Liver (tissue), 9 donors: Measurements from ENCODE around the gene ADAP1. TPM values are rescaled to one million over a fixed set of nuclear protein-coding genes. Genes with fewer than 3 reads are reported as not detected.
"Not testable (repeated sequence)": the region's sequence is repeated elsewhere in the genome, so short reads cannot be mapped to it uniquely, and the experiment has no call there.

Experiments
- DNase-seq: peaks from one replicate; pipeline ENCODE4 v3.0.0-alpha.2; 2017; ENCODE audit warnings: low spot score
- H3K27ac ChIP-seq, 2 donors: one replicate each; pipeline ENCODE4 v1.7.0; 2013; ENCODE audit warnings: inconsistent platforms in 2 of 2, low read length in 2 of 2, control low read depth in 1 of 2, low read depth in 1 of 2, mild to moderate bottlenecking in 1 of 2
- H3K27me3 ChIP-seq, 4 donors: one replicate each; pipeline versions ENCODE4 v1.6.1 to v1.7.0; 2013; ENCODE audit warnings: low read length in 3 of 4, inconsistent platforms in 1 of 4, mild to moderate bottlenecking in 1 of 4, moderate library complexity in 1 of 4; ENCODE audit not compliant: control insufficient read depth in 4 of 4, insufficient read depth in 4 of 4
- H3K36me3 ChIP-seq, 4 donors: one replicate each; pipeline versions ENCODE4 v1.6.1 to v1.7.0; 2013; ENCODE audit warnings: low read length in 3 of 4, mild to moderate bottlenecking in 3 of 4, low read depth in 1 of 4, moderate library complexity in 1 of 4; ENCODE audit not compliant: control insufficient read depth in 4 of 4, insufficient read depth in 3 of 4
- H3K4me1 ChIP-seq, 4 donors: one replicate each; pipeline versions ENCODE4 v1.6.1 to v1.7.0; 2013; ENCODE audit warnings: low read length in 3 of 4, mild to moderate bottlenecking in 3 of 4, moderate library complexity in 1 of 4; ENCODE audit not compliant: control insufficient read depth in 4 of 4, insufficient read depth in 4 of 4
- H3K4me3 ChIP-seq, 3 donors: one replicate each; pipeline versions ENCODE4 v1.6.1 to v1.7.0; 2013; ENCODE audit warnings: low read length in 3 of 3, control low read depth in 1 of 3, low read depth in 1 of 3, mild to moderate bottlenecking in 1 of 3
- H3K9ac ChIP-seq, 2 donors: one replicate each; pipeline ENCODE4 v1.7.0; 2013; ENCODE audit warnings: low read length in 2 of 2, mild to moderate bottlenecking in 2 of 2, moderate library complexity in 2 of 2, control low read depth in 1 of 2, low read depth in 1 of 2
- H3K9me3 ChIP-seq, 4 donors: one replicate each; pipeline versions ENCODE4 v1.6.1 to v1.7.0; 2013; ENCODE audit warnings: low read length in 3 of 4; ENCODE audit not compliant: control insufficient read depth in 4 of 4
- ATF3 ChIP-seq: IDR thresholded peaks from 2 replicates; pipeline ENCODE4 v1.6.1; 2016; ENCODE audit warnings: antibody characterized with exemption
- CTCF ChIP-seq: fragments of 150-350 bp; IDR thresholded peaks from 2 replicates; pipeline ENCODE4 v1.5.1; 2017; ENCODE audit warnings: improper control_type of control experiment, low read depth, low read length; ENCODE audit not compliant: missing input control
- EGR1 ChIP-seq, 2 donors: IDR thresholded peaks; 2 replicates each; pipeline ENCODE4 v1.6.1; 2016 to 2018; ENCODE audit warnings: antibody characterized with exemption in 2 of 2, low read depth in 2 of 2
- HNF4G ChIP-seq: IDR thresholded peaks from 2 replicates; pipeline ENCODE4 v1.6.1; 2016; ENCODE audit warnings: antibody characterized with exemption
- JUND ChIP-seq, 2 donors: IDR thresholded peaks; 2 replicates each; pipeline ENCODE4 v1.6.1; 2016; ENCODE audit warnings: antibody characterized with exemption in 2 of 2
- RAD21 ChIP-seq, 2 donors: IDR thresholded peaks; 2 replicates each; pipeline ENCODE4 v1.6.1; 2016; ENCODE audit warnings: antibody characterized with exemption in 2 of 2, mild to moderate bottlenecking in 2 of 2
- SP1 ChIP-seq: IDR thresholded peaks from 2 replicates; pipeline ENCODE4 v1.6.1; 2018; ENCODE audit warnings: antibody characterized with exemption, mild to moderate bottlenecking
- YY1 ChIP-seq: IDR thresholded peaks from 2 replicates; pipeline ENCODE4 v1.6.1; 2016; ENCODE audit warnings: antibody characterized with exemption, mild to moderate bottlenecking
- WGBS: extraction: QIAGEN DNeasy Blood & Tissue Kit; methylation state at CpG from one replicate; pipeline ENCODE4 v1.1.7; 2013; 5-methylcytosine and 5-hydroxymethylcytosine counted together
- polyA plus RNA-seq, 2 donors: library from polyadenylated mRNA; stranded (reverse) in 1 of 2; unstranded in 1 of 2; fragments of 200-250 nt in 1 of 2; fragments of >200 nt in 1 of 2; fragmentation: Nextera tagmentation in 1 of 2; extraction: Ambion mirVana in 1 of 2; gene quantifications; one replicate each; pipeline versions ENCODE4 v1.2.1 to v1.2.3, GENCODE V29; 2013 to 2015
- total RNA-seq, 2 donors: library from RNA; depleted of rRNA; stranded (reverse); fragments of >200 nt; gene quantifications; one replicate each; pipeline ENCODE4 v1.2.3, GENCODE V29; 2014
- TF ChIP-seq, protein P1 (sequence below): IDR thresholded peaks from 2 replicates; pipeline ENCODE4 v1.6.1; 2016; ENCODE audit warnings: antibody characterized with exemption
- TF ChIP-seq, protein P2 (sequence below): IDR thresholded peaks from 2 replicates; pipeline ENCODE4 v1.6.1; 2016; ENCODE audit warnings: antibody characterized with exemption, mild to moderate bottlenecking
- donor health status: healthy.
- donor health status: healthy.
- donor health status: healthy.
- donor health status: healthy.
- donor health status: healthy.

Gene ADAP1
- total and polyA plus RNA-seq, 4 donors: 0.46 to 3.7 (median 2.7) TPM

DNA sequence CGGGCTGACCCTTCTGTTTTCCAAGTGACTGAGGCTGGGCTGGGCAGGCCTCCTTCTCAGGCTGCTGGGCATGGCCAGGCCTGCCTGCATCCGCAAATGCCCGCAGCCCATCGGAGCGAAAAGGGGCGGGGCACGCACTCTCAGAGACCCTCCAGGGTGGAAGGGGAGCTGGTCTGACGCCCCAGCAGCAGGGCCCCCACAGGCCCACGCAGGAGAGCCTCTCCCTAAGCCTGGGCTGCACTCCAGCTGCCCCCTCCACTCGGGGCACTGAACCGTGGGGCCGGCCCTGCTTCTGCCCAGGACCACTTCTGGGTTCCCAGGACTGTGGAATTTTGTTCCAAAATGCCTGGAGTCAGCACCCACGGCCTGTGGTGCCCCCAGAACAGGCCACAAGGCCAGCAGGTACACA is 9.3 kb downstream of the ADAP1 start:
- Histone ChIP-seq H3K27ac (no peak overlapping the region), H3K4me3 (no peak overlapping the region), H3K4me1 (no peaks in the 10 kb centered on the region), H3K36me3 (no peaks in the 10 kb centered on the region), H3K27me3 (no peaks in the 10 kb centered on the region), H3K9me3 (no peaks in the 10 kb centered on the region), H3K9ac (no peak overlapping the region)
- TF ChIP-seq CTCF: no peak
- TF ChIP-seq, protein P1, sequence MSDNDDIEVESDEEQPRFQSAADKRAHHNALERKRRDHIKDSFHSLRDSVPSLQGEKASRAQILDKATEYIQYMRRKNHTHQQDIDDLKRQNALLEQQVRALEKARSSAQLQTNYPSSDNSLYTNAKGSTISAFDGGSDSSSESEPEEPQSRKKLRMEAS: no peak
- no peak for TF ChIP-seq YY1
- TF ChIP-seq RAD21 (IDR thresholded peaks at IDR 0.05): no peak
- TF ChIP-seq SP1: no peak
- TF ChIP-seq EGR1 (IDR thresholded peaks at IDR 0.05; ENCODE audit: low read depth in 2 of 2): no peak
- TF ChIP-seq JUND (IDR thresholded peaks at IDR 0.05): no peak
- no peak for TF ChIP-seq HNF4G
- 88% methylated on average over 13 of the region's 13 CpGs for WGBS
- DNase-seq: no peak

- no peak for TF ChIP-seq ATF3
- TF ChIP-seq JUND (IDR thresholded peaks at IDR 0.05): no peak
- TF ChIP-seq, protein P2, sequence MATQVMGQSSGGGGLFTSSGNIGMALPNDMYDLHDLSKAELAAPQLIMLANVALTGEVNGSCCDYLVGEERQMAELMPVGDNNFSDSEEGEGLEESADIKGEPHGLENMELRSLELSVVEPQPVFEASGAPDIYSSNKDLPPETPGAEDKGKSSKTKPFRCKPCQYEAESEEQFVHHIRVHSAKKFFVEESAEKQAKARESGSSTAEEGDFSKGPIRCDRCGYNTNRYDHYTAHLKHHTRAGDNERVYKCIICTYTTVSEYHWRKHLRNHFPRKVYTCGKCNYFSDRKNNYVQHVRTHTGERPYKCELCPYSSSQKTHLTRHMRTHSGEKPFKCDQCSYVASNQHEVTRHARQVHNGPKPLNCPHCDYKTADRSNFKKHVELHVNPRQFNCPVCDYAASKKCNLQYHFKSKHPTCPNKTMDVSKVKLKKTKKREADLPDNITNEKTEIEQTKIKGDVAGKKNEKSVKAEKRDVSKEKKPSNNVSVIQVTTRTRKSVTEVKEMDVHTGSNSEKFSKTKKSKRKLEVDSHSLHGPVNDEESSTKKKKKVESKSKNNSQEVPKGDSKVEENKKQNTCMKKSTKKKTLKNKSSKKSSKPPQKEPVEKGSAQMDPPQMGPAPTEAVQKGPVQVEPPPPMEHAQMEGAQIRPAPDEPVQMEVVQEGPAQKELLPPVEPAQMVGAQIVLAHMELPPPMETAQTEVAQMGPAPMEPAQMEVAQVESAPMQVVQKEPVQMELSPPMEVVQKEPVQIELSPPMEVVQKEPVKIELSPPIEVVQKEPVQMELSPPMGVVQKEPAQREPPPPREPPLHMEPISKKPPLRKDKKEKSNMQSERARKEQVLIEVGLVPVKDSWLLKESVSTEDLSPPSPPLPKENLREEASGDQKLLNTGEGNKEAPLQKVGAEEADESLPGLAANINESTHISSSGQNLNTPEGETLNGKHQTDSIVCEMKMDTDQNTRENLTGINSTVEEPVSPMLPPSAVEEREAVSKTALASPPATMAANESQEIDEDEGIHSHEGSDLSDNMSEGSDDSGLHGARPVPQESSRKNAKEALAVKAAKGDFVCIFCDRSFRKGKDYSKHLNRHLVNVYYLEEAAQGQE: no peak
- no peak overlapping the region for H3K9ac ChIP-seq
- 86% methylated on average over 5 of the region's 5 CpGs for WGBS
- H3K4me3 ChIP-seq: no peak overlapping the region
- no peaks in the 10 kb centered on the region for H3K27me3 ChIP-seq
- H3K36me3 ChIP-seq: no peaks in the 10 kb centered on the region
- no peaks in the 10 kb centered on the region for H3K4me1 ChIP-seq
- no peak overlapping the region for H3K27ac ChIP-seq
- DNase-seq: no peak
- no peaks in the 10 kb centered on the region for H3K9me3 ChIP-seq
Measured at GRCh38 chr7:944744-945143, 9.7 kb downstream of the ADAP1 start.

DNA sequence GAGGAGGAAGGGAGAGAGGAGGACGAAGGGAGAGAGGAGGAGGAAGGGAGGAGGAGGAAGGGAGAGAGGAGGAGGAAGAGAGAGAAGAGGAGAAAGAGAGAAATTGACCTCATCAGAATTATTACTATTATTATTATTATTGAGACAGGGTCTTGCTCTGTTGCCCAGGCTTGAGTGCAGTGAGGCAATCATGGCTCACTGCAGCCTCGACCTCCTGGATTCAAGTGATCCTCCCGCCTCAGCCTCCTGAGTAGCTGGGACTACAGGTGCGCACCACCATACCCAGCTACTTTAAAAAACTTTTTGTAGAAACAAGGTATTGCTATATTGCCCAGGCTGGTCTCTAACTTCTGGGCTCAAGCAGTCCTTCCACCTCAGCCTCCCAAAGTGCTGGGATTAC is 10.7 kb downstream of the ADAP1 start:
- not testable (repeated sequence) for H3K27me3 ChIP-seq, H3K4me3 ChIP-seq, H3K27ac ChIP-seq, H3K36me3 ChIP-seq, DNase-seq, H3K9me3 ChIP-seq, H3K9ac ChIP-seq, H3K4me1 ChIP-seq
- 80% methylated on average over 4 of the region's 4 CpGs for WGBS
